ENCODE measurements around the gene OR10A4. TPM values are rescaled to one million over a fixed set of nuclear protein-coding genes. Genes with fewer than 3 reads are reported as not detected.
"Not testable (repeated sequence)": the region's sequence is repeated elsewhere in the genome, so short reads cannot be mapped to it uniquely, and the experiment has no call there.

The OR10A4 gene
- total and polyA plus RNA-seq, 2 donors, result not detected

- Histone ChIP-seq H3K9me3 (ENCODE audit: control insufficient read depth in 2 of 2, insufficient read depth in 1 of 2, low read length in 1 of 2) (no peaks in the 10 kb centered on the region), H3K4me3 (ENCODE audit: low read length in 2 of 2) (no peak overlapping the region), H3K27me3 (ENCODE audit: control insufficient read depth in 2 of 2, insufficient read depth in 1 of 2, low read length in 1 of 2) (no peaks in the 10 kb centered on the region), H3K27ac (ENCODE audit: low read depth in 1 of 2, low read length in 1 of 2) (no peak overlapping the region), H3K4me1 (ENCODE audit: control insufficient read depth in 2 of 2, insufficient read depth in 2 of 2, low read length in 2 of 2) (no peaks in the 10 kb centered on the region), H3K36me3 (ENCODE audit: control insufficient read depth in 2 of 2, insufficient read depth in 2 of 2, low read length in 1 of 2) (no peaks in the 10 kb centered on the region)
- 91% methylated on average over 4 of the region's 4 CpGs for WGBS
- DNase-seq (ENCODE audit: low read depth in 6 of 9, low spot score in 9 of 9), result no peak
Observed at GRCh38 chr11:6888830-6889229, 12.4 kb downstream of the OR10A4 start.

DNA sequence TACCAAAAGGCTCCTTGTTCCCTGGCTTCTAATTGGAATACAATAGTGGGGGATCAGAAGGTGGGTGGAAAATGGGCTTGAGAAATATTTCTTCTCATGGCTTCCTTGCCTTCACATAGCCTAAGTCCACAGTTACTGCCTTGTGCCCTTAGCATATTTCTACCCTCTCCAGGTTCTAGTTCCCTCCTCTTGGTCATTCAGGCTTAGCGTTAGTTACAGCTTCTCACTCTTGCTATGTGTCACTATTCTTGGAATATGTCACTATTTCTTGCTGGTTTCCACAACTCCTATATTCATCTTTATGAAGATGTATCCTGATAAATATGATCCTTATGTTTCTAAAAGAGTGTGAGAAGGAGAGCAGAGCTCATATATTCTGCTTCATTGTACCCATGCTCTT lies 13.4 kb downstream of the OR10A4 start:
- DNase-seq (ENCODE audit: low read depth in 6 of 9, low spot score in 9 of 9), result no peak
- no peaks in the 10 kb centered on the region for H3K36me3 ChIP-seq (ENCODE audit: control insufficient read depth in 2 of 2, insufficient read depth in 2 of 2, low read length in 1 of 2)
- H3K27ac ChIP-seq (ENCODE audit: low read depth in 1 of 2, low read length in 1 of 2), result no peak overlapping the region
- no peaks in the 10 kb centered on the region for H3K9me3 ChIP-seq (ENCODE audit: control insufficient read depth in 2 of 2, insufficient read depth in 1 of 2, low read length in 1 of 2)
- WGBS, result 96% methylated on average over 1 of the region's 1 CpG
- H3K4me3 ChIP-seq (ENCODE audit: low read length in 2 of 2), result no peak overlapping the region
- no peaks in the 10 kb centered on the region for H3K27me3 ChIP-seq (ENCODE audit: control insufficient read depth in 2 of 2, insufficient read depth in 1 of 2, low read length in 1 of 2)
- H3K4me1 ChIP-seq (ENCODE audit: control insufficient read depth in 2 of 2, insufficient read depth in 2 of 2, low read length in 2 of 2), result no peaks in the 10 kb centered on the region

- no peak within 1 kb of the TSS for H3K27ac ChIP-seq (ENCODE audit: low read depth in 1 of 2, low read length in 1 of 2)
- H3K9me3 ChIP-seq (ENCODE audit: control insufficient read depth in 2 of 2, insufficient read depth in 1 of 2, low read length in 1 of 2), result no peaks in the 10 kb centered on the region
- H3K4me1 ChIP-seq (ENCODE audit: control insufficient read depth in 2 of 2, insufficient read depth in 2 of 2, low read length in 2 of 2), result no peaks in the 10 kb centered on the region
- WGBS, result 89% methylated on average over 2 of the region's 2 CpGs
- no peak for DNase-seq (ENCODE audit: low read depth in 6 of 9, low spot score in 9 of 9)
- no peaks in the 10 kb centered on the region for H3K27me3 ChIP-seq (ENCODE audit: control insufficient read depth in 2 of 2, insufficient read depth in 1 of 2, low read length in 1 of 2)
- no peak within 1 kb of the TSS for H3K4me3 ChIP-seq (ENCODE audit: low read length in 2 of 2)
- no peaks in the 10 kb centered on the region for H3K36me3 ChIP-seq (ENCODE audit: control insufficient read depth in 2 of 2, insufficient read depth in 2 of 2, low read length in 1 of 2)
Observed at GRCh38 chr11:6892400-6892799, 16.0 kb downstream of the OR10A4 start, which contains the start of gene OR2D2. Gene OR2D2 (minus strand): TSS chr11:6892500. CDS start chr11:6892500, 0 bp downstream.

- no peak overlapping the region for H3K4me3 ChIP-seq (ENCODE audit: low read length in 2 of 2)
- H3K36me3 ChIP-seq (ENCODE audit: control insufficient read depth in 2 of 2, insufficient read depth in 2 of 2, low read length in 1 of 2), result no peaks in the 10 kb centered on the region
- H3K27ac ChIP-seq (ENCODE audit: low read depth in 1 of 2, low read length in 1 of 2), result no peak overlapping the region
- no peak for DNase-seq (ENCODE audit: low read depth in 6 of 9, low spot score in 9 of 9)
- H3K27me3 ChIP-seq (ENCODE audit: control insufficient read depth in 2 of 2, insufficient read depth in 1 of 2, low read length in 1 of 2), result no peaks in the 10 kb centered on the region
- H3K4me1 ChIP-seq (ENCODE audit: control insufficient read depth in 2 of 2, insufficient read depth in 2 of 2, low read length in 2 of 2), result no peaks in the 10 kb centered on the region
- no peaks in the 10 kb centered on the region for H3K9me3 ChIP-seq (ENCODE audit: control insufficient read depth in 2 of 2, insufficient read depth in 1 of 2, low read length in 1 of 2)
Observed at GRCh38 chr11:6894097-6894496, 17.7 kb downstream of the OR10A4 start.

DNA sequence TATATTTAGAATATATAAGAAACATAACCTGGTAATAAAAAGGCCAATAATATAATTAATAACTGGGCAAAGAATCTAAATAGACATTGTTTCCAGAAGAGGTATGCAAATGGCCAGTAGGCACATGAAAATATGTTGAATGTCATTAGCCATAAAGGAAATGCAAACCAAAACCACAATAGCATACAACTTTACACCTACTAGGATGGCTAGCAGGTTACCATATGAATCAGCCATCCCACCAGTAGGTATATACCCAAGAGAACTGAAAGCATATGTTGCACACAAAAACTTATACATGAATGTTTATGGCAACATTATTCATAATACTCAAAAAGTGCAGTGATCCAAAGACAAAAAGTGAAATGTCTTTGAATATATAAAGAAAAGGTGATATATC lies 18.6 kb downstream of the OR10A4 start:
- no peaks in the 10 kb centered on the region for H3K9me3 ChIP-seq (ENCODE audit: control insufficient read depth in 2 of 2, insufficient read depth in 1 of 2, low read length in 1 of 2)
- DNase-seq (ENCODE audit: low read depth in 6 of 9, low spot score in 9 of 9), result no peak
- H3K4me3 ChIP-seq (ENCODE audit: low read length in 2 of 2), result no peak overlapping the region
- H3K4me1 ChIP-seq (ENCODE audit: control insufficient read depth in 2 of 2, insufficient read depth in 2 of 2, low read length in 2 of 2), result no peaks in the 10 kb centered on the region
- H3K27ac ChIP-seq (ENCODE audit: low read depth in 1 of 2, low read length in 1 of 2), result no peak overlapping the region
- no peaks in the 10 kb centered on the region for H3K27me3 ChIP-seq (ENCODE audit: control insufficient read depth in 2 of 2, insufficient read depth in 1 of 2, low read length in 1 of 2)
- H3K36me3 ChIP-seq (ENCODE audit: control insufficient read depth in 2 of 2, insufficient read depth in 2 of 2, low read length in 1 of 2), result no peaks in the 10 kb centered on the region

DNA sequence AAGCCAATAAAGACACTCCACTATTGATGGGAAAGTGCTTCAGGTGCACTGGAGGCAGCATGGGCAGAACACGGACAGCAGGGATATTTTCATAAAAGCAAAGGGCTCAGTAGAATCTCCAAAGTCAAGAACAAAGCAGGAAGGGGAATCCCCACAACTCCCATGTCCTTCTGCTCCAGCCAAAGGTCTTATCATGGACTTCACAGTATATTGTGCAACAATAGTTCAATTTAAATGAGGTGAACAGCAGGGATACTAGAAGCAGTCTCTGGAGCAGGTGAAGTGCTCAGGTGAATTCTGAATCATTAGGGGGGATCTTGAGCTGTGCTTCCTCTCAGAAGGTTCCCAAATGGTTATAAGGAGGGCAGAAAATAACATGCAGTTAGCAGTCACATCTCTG lies 22.5 kb downstream of the OR10A4 start:
- Histone ChIP-seq H3K4me3 (ENCODE audit: low read length in 2 of 2) (no peak overlapping the region), H3K9me3 (ENCODE audit: control insufficient read depth in 2 of 2, insufficient read depth in 1 of 2, low read length in 1 of 2) (no peaks in the 10 kb centered on the region), H3K27ac (ENCODE audit: low read depth in 1 of 2, low read length in 1 of 2) (no peak overlapping the region), H3K4me1 (ENCODE audit: control insufficient read depth in 2 of 2, insufficient read depth in 2 of 2, low read length in 2 of 2) (no peaks in the 10 kb centered on the region), H3K27me3 (ENCODE audit: control insufficient read depth in 2 of 2, insufficient read depth in 1 of 2, low read length in 1 of 2) (no peaks in the 10 kb centered on the region), H3K36me3 (ENCODE audit: control insufficient read depth in 2 of 2, insufficient read depth in 2 of 2, low read length in 1 of 2) (no peaks in the 10 kb centered on the region)
- DNase-seq (ENCODE audit: low read depth in 6 of 9, low spot score in 9 of 9), result no peak
- WGBS, result 82% methylated on average over 1 of the region's 1 CpG

GRCh38 chr11:6900327-6900999 lies 24.0 kb downstream of the OR10A4 start:
- Histone ChIP-seq H3K4me3 (ENCODE audit: low read length in 2 of 2) (no peak overlapping the region), H3K4me1 (ENCODE audit: control insufficient read depth in 2 of 2, insufficient read depth in 2 of 2, low read length in 2 of 2) (no peaks in the 10 kb centered on the region), H3K27ac (ENCODE audit: low read depth in 1 of 2, low read length in 1 of 2) (no peak overlapping the region), H3K36me3 (ENCODE audit: control insufficient read depth in 2 of 2, insufficient read depth in 2 of 2, low read length in 1 of 2) (no peaks in the 10 kb centered on the region), H3K27me3 (ENCODE audit: control insufficient read depth in 2 of 2, insufficient read depth in 1 of 2, low read length in 1 of 2) (no peaks in the 10 kb centered on the region), H3K9me3 (ENCODE audit: control insufficient read depth in 2 of 2, insufficient read depth in 1 of 2, low read length in 1 of 2) (no peaks in the 10 kb centered on the region)
- no peak for DNase-seq (ENCODE audit: low read depth in 6 of 9, low spot score in 9 of 9)
- WGBS, result 82% methylated on average over 2 of the region's 2 CpGs

GRCh38 chr11:6904804-6905203 lies 28.4 kb downstream of the OR10A4 start:
- not testable (repeated sequence) for H3K27ac ChIP-seq (ENCODE audit: low read depth in 1 of 2, low read length in 1 of 2); H3K4me3 ChIP-seq (ENCODE audit: low read length in 2 of 2); H3K36me3 ChIP-seq (ENCODE audit: control insufficient read depth in 2 of 2, insufficient read depth in 2 of 2, low read length in 1 of 2); H3K4me1 ChIP-seq (ENCODE audit: control insufficient read depth in 2 of 2, insufficient read depth in 2 of 2, low read length in 2 of 2); H3K9me3 ChIP-seq (ENCODE audit: control insufficient read depth in 2 of 2, insufficient read depth in 1 of 2, low read length in 1 of 2); DNase-seq (ENCODE audit: low read depth in 6 of 9, low spot score in 9 of 9); H3K27me3 ChIP-seq (ENCODE audit: control insufficient read depth in 2 of 2, insufficient read depth in 1 of 2, low read length in 1 of 2)
- 97% methylated on average over 13 of the region's 13 CpGs for WGBS

DNA sequence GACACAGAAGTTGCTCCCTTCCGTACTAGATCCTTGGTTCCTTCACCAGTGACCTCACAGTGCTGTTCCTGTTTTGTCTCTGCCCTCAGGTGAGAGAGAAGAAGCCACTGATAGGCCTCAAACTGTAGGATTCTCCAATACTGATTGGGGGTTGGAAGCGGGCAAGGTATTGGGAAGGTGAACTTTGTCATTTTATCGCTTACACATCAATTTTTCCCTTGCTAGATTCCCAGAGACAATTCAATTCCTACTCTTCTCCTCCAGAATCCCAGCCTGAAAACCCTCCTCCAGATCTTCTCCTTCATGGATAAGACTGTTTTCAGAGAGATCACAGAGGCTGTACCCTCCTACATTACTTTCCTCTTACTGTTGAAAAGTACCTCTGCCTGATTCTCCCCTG lies 35.0 kb downstream of the OR10A4 start:
- Histone ChIP-seq H3K36me3 (ENCODE audit: control insufficient read depth in 2 of 2, insufficient read depth in 2 of 2, low read length in 1 of 2) (no peaks in the 10 kb centered on the region), H3K27ac (ENCODE audit: low read depth in 1 of 2, low read length in 1 of 2) (no peak overlapping the region), H3K4me1 (ENCODE audit: control insufficient read depth in 2 of 2, insufficient read depth in 2 of 2, low read length in 2 of 2) (no peaks in the 10 kb centered on the region), H3K9me3 (ENCODE audit: control insufficient read depth in 2 of 2, insufficient read depth in 1 of 2, low read length in 1 of 2) (no peaks in the 10 kb centered on the region), H3K4me3 (ENCODE audit: low read length in 2 of 2) (no peak overlapping the region), H3K27me3 (ENCODE audit: control insufficient read depth in 2 of 2, insufficient read depth in 1 of 2, low read length in 1 of 2) (no peaks in the 10 kb centered on the region)
- 94% methylated on average over 3 of the region's 3 CpGs for WGBS
- DNase-seq (ENCODE audit: low read depth in 6 of 9, low spot score in 9 of 9), result no peak

GRCh38 chr11:6911948-6912347 lies 35.5 kb downstream of the OR10A4 start:
- Histone ChIP-seq H3K27me3 (ENCODE audit: control insufficient read depth in 2 of 2, insufficient read depth in 1 of 2, low read length in 1 of 2) (no peaks in the 10 kb centered on the region), H3K4me1 (ENCODE audit: control insufficient read depth in 2 of 2, insufficient read depth in 2 of 2, low read length in 2 of 2) (no peaks in the 10 kb centered on the region), H3K4me3 (ENCODE audit: low read length in 2 of 2) (no peak overlapping the region), H3K9me3 (ENCODE audit: control insufficient read depth in 2 of 2, insufficient read depth in 1 of 2, low read length in 1 of 2) (no peaks in the 10 kb centered on the region), H3K36me3 (ENCODE audit: control insufficient read depth in 2 of 2, insufficient read depth in 2 of 2, low read length in 1 of 2) (no peaks in the 10 kb centered on the region), H3K27ac (ENCODE audit: low read depth in 1 of 2, low read length in 1 of 2) (no peak overlapping the region)
- DNase-seq (ENCODE audit: low read depth in 6 of 9, low spot score in 9 of 9), result no peak
- WGBS, result 94% methylated on average over 3 of the region's 3 CpGs

Measured in thymus (tissue), 11 donors.